Measurements from ENCODE around the gene PDE4D. TPM values are rescaled to one million over a fixed set of nuclear protein-coding genes. Genes with fewer than 3 reads are reported as not detected.

PDE4D gene
- total and polyA plus RNA-seq, 2 donors (not counting 3 experiments of a cell fraction or from before 2014, with no cell fraction given): 34.5 to 51.2 TPM

DNA sequence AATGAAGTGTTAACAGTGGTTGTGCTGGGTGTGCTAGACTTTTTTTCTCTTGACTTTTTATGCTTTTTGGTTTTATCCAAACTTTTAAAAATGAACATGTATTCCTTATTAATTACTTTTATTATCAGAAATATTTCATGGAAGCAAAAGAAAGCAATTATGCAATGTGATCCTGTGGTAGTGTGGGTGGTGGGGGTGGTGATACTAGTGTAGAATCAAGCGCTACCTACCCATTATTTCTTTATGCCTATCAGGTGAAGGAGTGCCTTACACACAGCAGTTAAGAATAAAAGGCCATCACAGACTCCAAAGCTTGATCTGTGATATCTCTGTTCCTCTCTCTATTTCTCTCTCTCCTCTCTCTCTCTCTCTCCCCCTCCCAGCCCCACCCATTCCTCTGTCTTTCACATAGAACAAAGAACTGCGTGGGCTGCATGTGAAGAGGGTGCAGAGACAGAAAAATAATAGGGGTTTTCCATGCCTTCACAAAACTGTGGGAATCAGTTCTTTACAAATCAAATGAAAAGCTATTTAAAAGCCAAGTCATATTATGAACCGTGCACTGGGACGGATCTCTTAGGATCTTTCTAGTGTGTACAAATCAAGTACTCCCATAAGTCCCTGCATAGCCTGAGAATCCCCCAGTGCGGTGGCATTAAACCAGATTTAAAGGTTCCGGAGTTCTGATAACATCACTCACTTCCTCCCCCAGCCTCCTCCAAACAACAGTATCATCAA lies 959.5 kb downstream of the PDE4D start:
- BruUV-seq (replicated peaks): no TSS peak
- H3K4me1 ChIP-seq (ENCODE audit: control insufficient read depth, extremely low read depth, insufficient read depth, low read length): no peaks in the 10 kb centered on the region
- H3K27me3 ChIP-seq (ENCODE audit: control insufficient read depth in 2 of 2, insufficient read depth in 2 of 2, low read length in 2 of 2): peaks cover 7 to 9% of the 10 kb centered on the region in 2 experiments
- no peak overlapping the region for H3K4me3 ChIP-seq (replicated peaks in 1 of 3; ENCODE audit: insufficient read depth in 1 of 3, low read depth in 1 of 3, low read length in 3 of 3)
- H3K9me3 ChIP-seq (replicated peaks; ENCODE audit: control insufficient read depth, insufficient read depth, low read length): no peaks in the 10 kb centered on the region
- H3K9ac ChIP-seq (replicated peaks; ENCODE audit: extremely low read depth, insufficient read depth, low read length): no peak overlapping the region
- FAIRE-seq (no peak), DNase-seq (ENCODE audit: low read depth, low spot score) (peak; percentile 9)
- dilution Hi-C loops (cut with MboI; ENCODE audit: extremely low pct_ligation_motif_present, low sequenced_read_pairs) (no loop called here), intact Hi-C loops (cut with micrococcal nuclease) (no loop called here)
- ChIA-PET CTCF (interaction anchor here (0.9 to 1.5 kb wide), 2 partner anchors 12 to 47 kb away, joined by 3 to 4 read pairs; no protein-coding TSS in a partner anchor), POLR2A (no interaction called here)
- no peak overlapping the region for H2AFZ ChIP-seq (ENCODE audit: low read depth, low read length)
- TF ChIP-seq MYC (IDR thresholded peaks at IDR 0.05; ENCODE audit: low read depth, low read length): no peak
- TF ChIP-seq EZH2 (IDR thresholded peaks at IDR 0.05; ENCODE audit: borderline replicate concordance, low read depth, low read length, severe bottlenecking): no peak
- TF ChIP-seq, protein P1, sequence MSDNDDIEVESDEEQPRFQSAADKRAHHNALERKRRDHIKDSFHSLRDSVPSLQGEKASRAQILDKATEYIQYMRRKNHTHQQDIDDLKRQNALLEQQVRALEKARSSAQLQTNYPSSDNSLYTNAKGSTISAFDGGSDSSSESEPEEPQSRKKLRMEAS (IDR thresholded peaks at IDR 0.05; ENCODE audit: insufficient read depth, insufficient read length): no peak
- no peak for TF ChIP-seq FOS (IDR thresholded peaks at IDR 0.05; ENCODE audit: borderline replicate concordance, insufficient read depth, low read length)
- TF ChIP-seq, protein P2, sequence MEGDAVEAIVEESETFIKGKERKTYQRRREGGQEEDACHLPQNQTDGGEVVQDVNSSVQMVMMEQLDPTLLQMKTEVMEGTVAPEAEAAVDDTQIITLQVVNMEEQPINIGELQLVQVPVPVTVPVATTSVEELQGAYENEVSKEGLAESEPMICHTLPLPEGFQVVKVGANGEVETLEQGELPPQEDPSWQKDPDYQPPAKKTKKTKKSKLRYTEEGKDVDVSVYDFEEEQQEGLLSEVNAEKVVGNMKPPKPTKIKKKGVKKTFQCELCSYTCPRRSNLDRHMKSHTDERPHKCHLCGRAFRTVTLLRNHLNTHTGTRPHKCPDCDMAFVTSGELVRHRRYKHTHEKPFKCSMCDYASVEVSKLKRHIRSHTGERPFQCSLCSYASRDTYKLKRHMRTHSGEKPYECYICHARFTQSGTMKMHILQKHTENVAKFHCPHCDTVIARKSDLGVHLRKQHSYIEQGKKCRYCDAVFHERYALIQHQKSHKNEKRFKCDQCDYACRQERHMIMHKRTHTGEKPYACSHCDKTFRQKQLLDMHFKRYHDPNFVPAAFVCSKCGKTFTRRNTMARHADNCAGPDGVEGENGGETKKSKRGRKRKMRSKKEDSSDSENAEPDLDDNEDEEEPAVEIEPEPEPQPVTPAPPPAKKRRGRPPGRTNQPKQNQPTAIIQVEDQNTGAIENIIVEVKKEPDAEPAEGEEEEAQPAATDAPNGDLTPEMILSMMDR (IDR thresholded peaks at IDR 0.05; ENCODE audit: extremely low read depth in 1 of 2, insufficient read depth in 1 of 2, low read depth in 1 of 2, low read length in 2 of 2): no peak
- no peak for TF ChIP-seq POLR2A (IDR thresholded peaks at IDR 0.05; ENCODE audit: low read depth, low read length)
- TF ChIP-seq POLR2AphosphoS5 (IDR thresholded peaks at IDR 0.05; ENCODE audit: insufficient read depth, low read depth, low read length): no peak
- TF ChIP-seq GATA2 (IDR thresholded peaks at IDR 0.05; ENCODE audit: insufficient read depth, insufficient read length, low read depth, low read length): no peak
- H3K9me1 ChIP-seq (replicated peaks; ENCODE audit: control insufficient read depth, extremely low read depth, insufficient read depth, low read length): no peaks in the 10 kb centered on the region
- H3K4me2 ChIP-seq (ENCODE audit: insufficient read depth, low read length): no peak overlapping the region
- no peak overlapping the region for H3K27ac ChIP-seq (ENCODE audit: insufficient read depth, low read depth, low read length)
- no peaks in the 10 kb centered on the region for H4K20me1 ChIP-seq (replicated peaks; ENCODE audit: control insufficient read depth, extremely low read depth, insufficient read depth, low read length)
- no peaks in the 10 kb centered on the region for H3K79me2 ChIP-seq (ENCODE audit: control insufficient read depth, insufficient read depth, low read length)
- H3K36me3 ChIP-seq (ENCODE audit: control insufficient read depth in 2 of 2, extremely low read depth in 1 of 2, insufficient read depth in 2 of 2, low read length in 2 of 2): no peaks in the 10 kb centered on the region

Data from endothelial cell of umbilical vein (primary cell).